NCI-H1105 treated with DMSO at 0.1 percent for 48 hours (cell line): ENCODE measurements around the gene MAOB.

Experiments
- DNase-seq: peaks from one replicate; lab custom pipeline; 2025; lab: John Stamatoyannopoulos, UW

Gene MAOB

GRCh38 chrX:43860646-43861370 lies 21.4 kb downstream of the MAOB start:
- DNase-seq = peak; percentile 59

- DNase-seq = no peak
Observed at GRCh38 chrX:43853225-43853828, 28.9 kb downstream of the MAOB start.

- DNase-seq = no peak
Observed at GRCh38 chrX:43850629-43851028, 31.6 kb downstream of the MAOB start.

GRCh38 chrX:43849173-43849572 lies 33.1 kb downstream of the MAOB start:
- DNase-seq = no peak

- DNase-seq = no peak
Observed at GRCh38 chrX:43847352-43847751, 34.9 kb downstream of the MAOB start.

- DNase-seq = no peak
Observed at GRCh38 chrX:43846558-43846957, 35.7 kb downstream of the MAOB start.

- DNase-seq = no peak
Observed at GRCh38 chrX:43845776-43846175, 36.5 kb downstream of the MAOB start.

GRCh38 chrX:43840265-43840664 lies 42.0 kb downstream of the MAOB start:
- DNase-seq = peak; percentile 49

- peak; percentile 27 for DNase-seq
Observed at GRCh38 chrX:43836435-43837184, 45.6 kb downstream of the MAOB start.

GRCh38 chrX:43835559-43835958 lies 46.7 kb downstream of the MAOB start:
- DNase-seq = no peak

- DNase-seq = no peak
Observed at GRCh38 chrX:43827791-43828190, 54.5 kb downstream of the MAOB start.

- no peak for DNase-seq
Observed at GRCh38 chrX:43822014-43822413, 60.2 kb downstream of the MAOB start.

GRCh38 chrX:43817444-43817843 lies 64.8 kb downstream of the MAOB start:
- no peak for DNase-seq

- no peak for DNase-seq
Observed at GRCh38 chrX:43815209-43815608, 67.0 kb downstream of the MAOB start.

- no peak for DNase-seq
Observed at GRCh38 chrX:43813898-43814297, 68.4 kb downstream of the MAOB start.

- DNase-seq = no peak
Observed at GRCh38 chrX:43813319-43813718, 68.9 kb downstream of the MAOB start.

GRCh38 chrX:43809463-43809862 lies 72.8 kb downstream of the MAOB start:
- DNase-seq = no peak

GRCh38 chrX:43808231-43808630 lies 74.0 kb downstream of the MAOB start:
- DNase-seq = no peak

GRCh38 chrX:43805579-43805978 lies 76.7 kb downstream of the MAOB start:
- DNase-seq = no peak

- DNase-seq = no peak
Observed at GRCh38 chrX:43804021-43804420, 78.2 kb downstream of the MAOB start.

- no peak for DNase-seq
Observed at GRCh38 chrX:43785930-43786591, 96.2 kb downstream of the MAOB start.

GRCh38 chrX:43758044-43758443 lies 124.2 kb downstream of the MAOB start:
- DNase-seq = no peak

GRCh38 chrX:43756076-43756475 lies 126.2 kb downstream of the MAOB start:
- no peak for DNase-seq
